Body of pancreas (tissue), 4 donors: ENCODE results near the gene PRRC2B. TPM values are rescaled to one million over a fixed set of nuclear protein-coding genes. Genes with fewer than 3 reads are reported as not detected.
"Not testable (repeated sequence)": the region's sequence is repeated elsewhere in the genome, so short reads cannot be mapped to it uniquely, and the experiment has no call there.

Experiments used
- ATAC-seq: fragments of 150-250 bp; one replicate; pipeline ENCODE4 v1.9.1; 2016
- DNase-seq, 4 donors: peaks; one replicate each; pipeline ENCODE4 v3.0.0-alpha.2; 2019
- H3K27ac ChIP-seq, 4 donors: fragments of 200-600 bp; sonication (generic); 1 replicate in 3 of 4; 2 replicates in 1 of 4; pipeline versions ENCODE4 v1.5.1 to v1.6.1; 2016 to 2019; ENCODE audit warnings: mild to moderate bottlenecking in 1 of 4, mixed read lengths in 1 of 4, moderate library complexity in 1 of 4
- H3K27me3 ChIP-seq, 2 donors: fragments of 200-600 bp; sonication (generic); one replicate each; pipeline ENCODE4 v1.6.0; 2016; ENCODE audit warnings: mild to moderate bottlenecking in 1 of 2
- H3K36me3 ChIP-seq, 2 donors: fragments of 200-600 bp; sonication (generic); replicated peaks in 1 of 2; 2 replicates each; pipeline ENCODE4 v1.5.1; 2016; ENCODE audit warnings: low read depth in 2 of 2; ENCODE audit not compliant: insufficient read depth in 1 of 2
- H3K4me1 ChIP-seq: fragments of 200-600 bp; sonication (generic); one replicate; pipeline ENCODE4 v1.6.0; 2016
- H3K4me3 ChIP-seq, 2 donors: fragments of 200-600 bp; sonication (generic); 1 replicate in 1 of 2; 2 replicates in 1 of 2; pipeline ENCODE4 v1.5.1; 2016 to 2019
- H3K9me3 ChIP-seq, 3 donors: fragments of 200-600 bp; sonication (generic); 1 replicate in 2 of 3; 2 replicates in 1 of 3; pipeline ENCODE4 v1.5.1; 2016
- POLR2A ChIP-seq, 3 donors: fragments of 450-650 bp; IDR thresholded peaks; one replicate each; pipeline ENCODE4 v1.6.1; 2016; ENCODE audit warnings: antibody characterized with exemption in 3 of 3, mild to moderate bottlenecking in 2 of 3
- WGBS, 2 donors: methylation state at CpG; one replicate each; pipeline ENCODE4 v1.1.5; 2017; 5-methylcytosine and 5-hydroxymethylcytosine counted together
- intact Hi-C: fragments of 100-400 bp; cut with DNase I; formaldehyde crosslinking; loops from one replicate; pipeline ENCODE4 v1.15.1; 2023
- total RNA-seq, 2 donors: library from RNA; depleted of rRNA; stranded (reverse); fragments of >200 nt; gene quantifications; one replicate each; pipeline ENCODE4 v1.1.0, GENCODE V29; 2016
- TF ChIP-seq, protein P1 (sequence below), 7 experiments: fragments of 450-650 bp in 4 of 7; fragments of 200-600 bp in 3 of 7; sonication (generic) in 3 of 7; IDR thresholded peaks; one replicate each; pipeline ENCODE4 v1.5.1; 2016 to 2019; ENCODE audit warnings: antibody characterized with exemption in 7 of 7

PRRC2B gene
- total RNA-seq, 2 donors from 2014 or later, result 78.3 to 177 TPM

GRCh38 chr9:131467214-131467935 lies 73.5 kb downstream of the PRRC2B start:
- Histone ChIP-seq H3K4me3 (no peak overlapping the region), H3K4me1 (no peaks in the 10 kb centered on the region), H3K9me3 (no peaks in the 10 kb centered on the region), H3K36me3 (peaks cover 5 to 57% of the 10 kb centered on the region in 2 donors), H3K27me3 (no peaks in the 10 kb centered on the region), H3K27ac (no peak overlapping the region)
- TF ChIP-seq, protein P1, sequence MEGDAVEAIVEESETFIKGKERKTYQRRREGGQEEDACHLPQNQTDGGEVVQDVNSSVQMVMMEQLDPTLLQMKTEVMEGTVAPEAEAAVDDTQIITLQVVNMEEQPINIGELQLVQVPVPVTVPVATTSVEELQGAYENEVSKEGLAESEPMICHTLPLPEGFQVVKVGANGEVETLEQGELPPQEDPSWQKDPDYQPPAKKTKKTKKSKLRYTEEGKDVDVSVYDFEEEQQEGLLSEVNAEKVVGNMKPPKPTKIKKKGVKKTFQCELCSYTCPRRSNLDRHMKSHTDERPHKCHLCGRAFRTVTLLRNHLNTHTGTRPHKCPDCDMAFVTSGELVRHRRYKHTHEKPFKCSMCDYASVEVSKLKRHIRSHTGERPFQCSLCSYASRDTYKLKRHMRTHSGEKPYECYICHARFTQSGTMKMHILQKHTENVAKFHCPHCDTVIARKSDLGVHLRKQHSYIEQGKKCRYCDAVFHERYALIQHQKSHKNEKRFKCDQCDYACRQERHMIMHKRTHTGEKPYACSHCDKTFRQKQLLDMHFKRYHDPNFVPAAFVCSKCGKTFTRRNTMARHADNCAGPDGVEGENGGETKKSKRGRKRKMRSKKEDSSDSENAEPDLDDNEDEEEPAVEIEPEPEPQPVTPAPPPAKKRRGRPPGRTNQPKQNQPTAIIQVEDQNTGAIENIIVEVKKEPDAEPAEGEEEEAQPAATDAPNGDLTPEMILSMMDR (IDR thresholded peaks at IDR 0.05), result no peak
- TF ChIP-seq POLR2A (IDR thresholded peaks at IDR 0.05), result no peak
- WGBS, 2 donors, result 71 to 78% methylated on average over 8 to 13 of the region's 13 CpGs
- ATAC-seq, result no peak
- DNase-seq, result peak in 2 of 4 donors; percentile 38 to 40
- intact Hi-C loops, result no loop called here

DNA sequence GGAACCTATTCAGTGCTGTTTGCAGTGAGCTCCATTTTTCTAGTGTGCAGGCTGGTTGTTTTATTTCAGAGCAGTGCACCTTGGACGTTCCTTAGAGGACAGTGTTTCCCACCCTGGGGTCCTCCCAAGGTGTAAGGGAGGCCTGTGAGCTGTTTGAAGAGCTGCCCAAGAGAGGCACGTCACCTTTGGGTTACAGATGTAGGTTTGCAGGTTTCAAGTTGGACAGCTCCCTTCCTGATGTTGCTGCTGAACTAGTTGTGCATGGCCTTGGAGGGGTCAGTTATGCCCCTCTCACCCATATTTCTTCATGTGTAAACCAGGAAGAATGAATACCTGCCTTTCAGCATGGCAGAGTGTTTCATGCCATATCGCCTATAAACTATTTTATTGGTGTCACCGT lies 74.1 kb downstream of the PRRC2B start:
- H3K36me3 ChIP-seq, result peaks cover 5 to 62% of the 10 kb centered on the region in 2 donors
- no peak overlapping the region for H3K27ac ChIP-seq
- WGBS, 2 donors, result 88 to 98% methylated on average over 3 to 4 of the region's 4 CpGs
- no peak for ATAC-seq
- TF ChIP-seq POLR2A (IDR thresholded peaks at IDR 0.05), result no peak
- TF ChIP-seq, protein P1 (IDR thresholded peaks at IDR 0.05), result no peak
- no peak overlapping the region for H3K4me3 ChIP-seq
- H3K9me3 ChIP-seq, result no peaks in the 10 kb centered on the region
- intact Hi-C loops, result no loop called here
- H3K4me1 ChIP-seq, result no peaks in the 10 kb centered on the region
- H3K27me3 ChIP-seq, result no peaks in the 10 kb centered on the region
- DNase-seq, result no peak

DNA sequence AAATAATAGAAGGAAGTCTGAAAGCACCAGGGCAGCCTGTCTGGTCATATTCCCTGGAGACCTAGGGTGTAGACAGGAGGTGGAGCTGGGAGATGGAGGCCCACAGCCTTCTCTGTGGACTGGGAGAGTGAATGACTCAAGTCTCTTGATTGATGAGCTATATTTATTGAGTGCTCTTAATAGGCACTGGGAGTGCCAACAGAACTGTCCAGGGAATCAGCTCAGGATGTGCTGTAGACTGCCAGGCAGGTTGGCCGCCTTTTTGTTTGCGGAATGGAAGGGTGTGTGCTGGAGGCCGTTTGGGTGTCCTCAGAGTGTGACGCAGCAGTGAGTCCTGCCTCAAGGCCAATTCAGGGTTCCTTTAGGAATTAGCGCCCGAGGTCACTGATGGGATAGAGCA lies 75.5 kb downstream of the PRRC2B start:
- peak; percentile 12 for ATAC-seq
- H3K27ac ChIP-seq, result no peak overlapping the region
- H3K36me3 ChIP-seq, result peaks cover 5 to 70% of the 10 kb centered on the region in 2 donors

GRCh38 chr9:131469951-131470350 lies 76.1 kb downstream of the PRRC2B start:
- Histone ChIP-seq H3K27ac (no peak overlapping the region), H3K36me3 (peaks cover 5 to 67% of the 10 kb centered on the region in 2 donors), H3K4me3 (no peak overlapping the region), H3K9me3 (no peaks in the 10 kb centered on the region), H3K27me3 (no peaks in the 10 kb centered on the region), H3K4me1 (no peaks in the 10 kb centered on the region)
- WGBS, 2 donors, result 89 to 95% methylated on average over 16 of the region's 16 CpGs
- intact Hi-C loops, result no loop called here
- no peak for ATAC-seq
- no peak for DNase-seq
- TF ChIP-seq, protein P1 (IDR thresholded peaks at IDR 0.05), result no peak
- no peak for TF ChIP-seq POLR2A (IDR thresholded peaks at IDR 0.05)

More for the DNA sequence above, 75.5 kb downstream of the PRRC2B start:
- no peak overlapping the region for H3K4me3 ChIP-seq
- intact Hi-C loops, result no loop called here
- 79 to 83% methylated on average over 6 of the region's 6 CpGs for WGBS, 2 donors
- TF ChIP-seq POLR2A (IDR thresholded peaks at IDR 0.05), result no peak
- TF ChIP-seq, protein P1 (IDR thresholded peaks at IDR 0.05), result no peak
- no peaks in the 10 kb centered on the region for H3K4me1 ChIP-seq
- no peaks in the 10 kb centered on the region for H3K9me3 ChIP-seq
- DNase-seq, result peak in 1 of 4 donors; percentile 25
- H3K27me3 ChIP-seq, result no peaks in the 10 kb centered on the region

DNA sequence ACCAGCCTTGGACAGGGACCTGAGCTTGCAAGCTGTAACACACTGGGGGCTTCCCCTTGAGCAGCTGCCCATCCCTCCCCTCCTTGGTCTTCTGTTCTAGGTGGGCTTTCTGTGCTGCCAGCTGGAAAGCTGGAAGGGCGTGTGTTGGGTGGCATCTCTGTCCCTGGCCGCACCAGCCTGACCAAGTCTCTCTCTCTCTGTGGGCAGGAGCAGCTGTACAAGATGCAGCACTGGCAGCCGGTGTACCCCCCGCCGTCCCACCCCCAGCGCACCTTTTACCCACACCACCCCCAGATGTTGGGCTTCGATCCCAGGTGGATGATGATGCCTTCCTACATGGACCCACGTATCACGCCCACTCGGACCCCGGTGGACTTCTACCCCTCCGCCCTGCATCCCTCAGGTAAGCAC lies 76.7 kb downstream of the PRRC2B start:
- no peaks in the 10 kb centered on the region for H3K9me3 ChIP-seq
- no peaks in the 10 kb centered on the region for H3K4me1 ChIP-seq
- no peak overlapping the region for H3K4me3 ChIP-seq
- TF ChIP-seq, protein P1 (IDR thresholded peaks at IDR 0.05), result no peak
- DNase-seq (no peak), ATAC-seq (no peak)
- intact Hi-C loops, result no loop called here
- no peak overlapping the region for H3K27ac ChIP-seq
- peaks cover 11 to 67% of the 10 kb centered on the region in 2 donors for H3K36me3 ChIP-seq
- 95 to 96% methylated on average over 11 to 12 of the region's 12 CpGs for WGBS, 2 donors
- no peaks in the 10 kb centered on the region for H3K27me3 ChIP-seq

DNA sequence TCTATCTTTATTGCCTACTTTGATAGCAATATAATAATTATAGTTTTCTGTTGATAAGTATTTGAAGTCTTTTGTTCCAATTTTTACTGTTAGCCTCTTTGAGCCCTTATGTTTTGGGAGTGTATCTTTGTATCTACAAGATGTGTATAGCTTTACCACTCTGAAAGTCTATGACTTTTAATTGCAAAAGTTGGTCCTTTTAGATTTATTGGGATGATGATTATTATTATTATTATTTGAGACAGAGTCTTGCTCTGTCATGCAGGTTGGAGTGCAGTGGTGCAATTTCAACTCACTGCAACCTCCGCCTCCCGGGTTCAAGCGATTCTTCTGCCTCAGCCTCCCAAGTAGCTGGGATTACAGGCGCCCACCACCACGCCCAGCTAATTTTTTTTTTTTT lies 78.2 kb downstream of the PRRC2B start:
- H3K9me3 ChIP-seq, DNase-seq, ATAC-seq, H3K27ac ChIP-seq, H3K4me1 ChIP-seq, H3K27me3 ChIP-seq, intact Hi-C loops, H3K4me3 ChIP-seq: not testable (repeated sequence)
- WGBS, 2 donors, result 99 to 100% methylated on average over 5 of the region's 5 CpGs
- H3K36me3 ChIP-seq, result peaks cover 24 to 75% of the 10 kb centered on the region in 2 donors
